ENCODE results near the gene BABAM2.
A peak's percentile ranks its signal among the peaks of the same experiment; 100 is the strongest.

DNA sequence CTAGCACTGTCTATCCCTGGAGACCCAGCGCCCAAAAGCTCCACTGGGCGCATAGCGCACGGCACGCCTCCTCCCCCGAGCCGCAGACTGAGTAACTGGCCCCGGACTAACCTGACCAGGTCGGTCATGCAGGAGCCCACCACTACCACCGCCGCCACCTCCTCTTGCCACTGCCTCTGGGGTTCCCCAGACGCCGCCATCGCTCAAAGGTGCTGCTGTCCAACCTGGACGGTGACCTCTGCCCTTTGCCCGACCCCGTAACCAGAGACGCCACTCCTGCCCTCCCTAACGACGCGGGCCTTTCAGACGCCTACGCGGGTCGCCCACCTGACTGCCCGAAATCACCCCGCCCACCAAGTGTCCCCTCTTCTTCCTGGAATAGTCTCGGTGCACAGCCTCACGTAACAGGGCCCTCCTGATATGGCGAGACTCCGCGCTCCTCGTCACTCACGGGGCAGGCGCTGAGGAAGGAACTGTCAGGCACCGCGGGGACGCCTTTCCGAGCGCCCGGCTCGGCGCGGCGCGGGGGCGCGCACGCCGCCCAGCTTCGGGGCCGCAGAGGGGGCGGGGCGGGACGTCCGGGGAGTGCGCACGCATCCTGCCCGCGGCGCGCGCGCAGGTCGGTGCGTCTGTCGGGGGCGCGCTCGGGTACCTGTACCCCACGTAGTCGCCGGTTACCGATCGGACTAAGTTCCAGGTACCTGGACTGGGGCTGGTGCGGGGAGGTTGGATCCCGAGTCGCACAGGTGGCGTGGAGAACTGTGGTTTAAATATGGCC is at the start of gene BABAM2, which contains the start of gene RBKS:
- TF ChIP-seq, protein P1, sequence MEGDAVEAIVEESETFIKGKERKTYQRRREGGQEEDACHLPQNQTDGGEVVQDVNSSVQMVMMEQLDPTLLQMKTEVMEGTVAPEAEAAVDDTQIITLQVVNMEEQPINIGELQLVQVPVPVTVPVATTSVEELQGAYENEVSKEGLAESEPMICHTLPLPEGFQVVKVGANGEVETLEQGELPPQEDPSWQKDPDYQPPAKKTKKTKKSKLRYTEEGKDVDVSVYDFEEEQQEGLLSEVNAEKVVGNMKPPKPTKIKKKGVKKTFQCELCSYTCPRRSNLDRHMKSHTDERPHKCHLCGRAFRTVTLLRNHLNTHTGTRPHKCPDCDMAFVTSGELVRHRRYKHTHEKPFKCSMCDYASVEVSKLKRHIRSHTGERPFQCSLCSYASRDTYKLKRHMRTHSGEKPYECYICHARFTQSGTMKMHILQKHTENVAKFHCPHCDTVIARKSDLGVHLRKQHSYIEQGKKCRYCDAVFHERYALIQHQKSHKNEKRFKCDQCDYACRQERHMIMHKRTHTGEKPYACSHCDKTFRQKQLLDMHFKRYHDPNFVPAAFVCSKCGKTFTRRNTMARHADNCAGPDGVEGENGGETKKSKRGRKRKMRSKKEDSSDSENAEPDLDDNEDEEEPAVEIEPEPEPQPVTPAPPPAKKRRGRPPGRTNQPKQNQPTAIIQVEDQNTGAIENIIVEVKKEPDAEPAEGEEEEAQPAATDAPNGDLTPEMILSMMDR (IDR thresholded peaks at IDR 0.05) = peak in 1 of 6 experiments; percentile 20
- TF ChIP-seq POLR2A (IDR thresholded peaks at IDR 0.05) = peak; percentile 71 to 74

Data from Peyer's patch (tissue), 4 donors.